Activated naive CD8-positive, alpha-beta T cell treated with anti-CD3 and anti-CD28 coated beads, Interleukin-2, amount 10 ng/mL, durations not matched to agents 7 days and 5 days (primary cell): ENCODE data around the gene UBAC2. TPM values are rescaled to one million over a fixed set of nuclear protein-coding genes. Genes with fewer than 3 reads are reported as not detected.
"Not testable (repeated sequence)": the region's sequence is repeated elsewhere in the genome, so short reads cannot be mapped to it uniquely, and the experiment has no call there.

Experiments used
- ATAC-seq: fragments of 150-1000 bp; cut with Tn5 transposase; one replicate; pipeline ENCODE4 v1.10.0; 2021; ENCODE audit warnings: low read depth, moderate library complexity
- POLR2A ChIA-PET: fragments of 350-600 bp; sonication (Branson Sonifier 250); formaldehyde crosslinking; loops from one replicate; lab custom pipeline; 2021; ENCODE audit warnings: antibody characterized with exemption; lab: Charles Lee
- DNase-seq: peaks from one replicate; pipeline ENCODE4 v3.0.0; 2021
- H3K27ac Mint-ChIP-seq: one replicate; pipeline ENCODE4 v1.8.0; 2022; ENCODE audit warnings: mild to moderate bottlenecking, mixed read lengths
- H3K27me3 Mint-ChIP-seq: one replicate; pipeline ENCODE4 v1.8.0; 2022; ENCODE audit warnings: mild to moderate bottlenecking, moderate library complexity, mixed read lengths
- H3K36me3 Mint-ChIP-seq: one replicate; pipeline ENCODE4 v1.8.0; 2021; ENCODE audit warnings: mild to moderate bottlenecking, mixed read lengths
- H3K4me1 Mint-ChIP-seq: one replicate; pipeline ENCODE4 v1.8.0; 2021; ENCODE audit warnings: mixed read lengths
- H3K4me3 Mint-ChIP-seq: one replicate; pipeline ENCODE4 v1.8.0; 2022; ENCODE audit warnings: mild to moderate bottlenecking, moderate library complexity, mixed read lengths
- H3K9me3 Mint-ChIP-seq: one replicate; pipeline ENCODE4 v1.8.0; 2021; ENCODE audit warnings: mixed read lengths
- total RNA-seq, 2 experiments: library from RNA; stranded (reverse); gene quantifications; one replicate each; pipeline ENCODE4 v1.2.3, GENCODE V29; 2021

Gene UBAC2
- total RNA-seq, 2 experiments from 2014 or later, result 79.1 to 80.8 TPM

GRCh38 chr13:99398071-99398470, 197.4 kb downstream of the UBAC2 start:
- ATAC-seq (no peak), DNase-seq (no peak)
- peaks cover 7% of the 10 kb centered on the region for H3K4me1 Mint-ChIP-seq
- POLR2A ChIA-PET, result interaction anchor here (0.8 kb wide), 1 partner anchor 9 kb away, joined by 3 read pairs; no protein-coding TSS in a partner anchor
- H3K4me3 Mint-ChIP-seq, result no peak overlapping the region
- peak overlapping the region; percentile 42 for H3K27ac Mint-ChIP-seq
- peaks cover 7% of the 10 kb centered on the region for H3K9me3 Mint-ChIP-seq
- peaks cover 8% of the 10 kb centered on the region for H3K36me3 Mint-ChIP-seq
- H3K27me3 Mint-ChIP-seq, result no peaks in the 10 kb centered on the region

DNA sequence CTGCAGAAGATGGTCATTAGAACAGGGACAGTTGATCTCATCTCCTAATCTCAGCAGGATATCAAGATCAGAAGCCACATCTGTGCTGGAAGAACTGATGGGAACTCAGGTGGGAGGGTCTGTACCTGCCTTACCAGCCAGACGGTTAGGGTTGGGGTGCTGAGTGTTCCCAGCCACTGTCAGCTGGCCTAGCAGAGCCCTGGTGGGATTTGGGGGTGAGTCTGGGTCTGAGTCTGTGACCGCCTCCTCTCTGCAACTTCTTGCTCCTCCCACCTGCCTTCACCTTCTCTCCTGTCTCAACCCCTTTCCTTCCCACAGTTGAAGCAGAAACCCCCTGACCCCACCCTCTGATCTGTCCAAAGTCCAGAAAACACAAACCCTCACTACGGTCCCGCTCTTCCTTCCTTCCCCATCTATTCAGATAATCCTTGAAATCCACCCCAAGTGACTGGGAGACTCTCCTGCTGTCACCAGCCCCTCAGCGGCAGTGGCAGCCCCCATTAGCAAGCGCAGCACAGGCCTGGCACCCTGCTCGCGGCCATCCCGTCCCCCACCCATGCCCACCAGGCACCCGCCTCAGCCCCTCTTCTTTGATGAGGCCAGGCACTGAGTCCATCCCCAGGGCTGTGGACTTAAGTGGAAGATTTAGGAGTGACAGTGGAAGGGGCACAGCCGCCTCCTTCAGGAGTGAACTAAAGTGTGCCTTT, 198.4 kb downstream of the UBAC2 start:
- Mint-ChIP-seq H3K4me1 (peaks cover 7% of the 10 kb centered on the region), H3K36me3 (peaks cover 8% of the 10 kb centered on the region), H3K4me3 (no peak overlapping the region), H3K9me3 (peaks cover 7% of the 10 kb centered on the region), H3K27me3 (no peaks in the 10 kb centered on the region), H3K27ac (peak overlapping the region; percentile 69)
- DNase-seq (no peak), ATAC-seq (no peak)
- POLR2A ChIA-PET, result no interaction called here

DNA sequence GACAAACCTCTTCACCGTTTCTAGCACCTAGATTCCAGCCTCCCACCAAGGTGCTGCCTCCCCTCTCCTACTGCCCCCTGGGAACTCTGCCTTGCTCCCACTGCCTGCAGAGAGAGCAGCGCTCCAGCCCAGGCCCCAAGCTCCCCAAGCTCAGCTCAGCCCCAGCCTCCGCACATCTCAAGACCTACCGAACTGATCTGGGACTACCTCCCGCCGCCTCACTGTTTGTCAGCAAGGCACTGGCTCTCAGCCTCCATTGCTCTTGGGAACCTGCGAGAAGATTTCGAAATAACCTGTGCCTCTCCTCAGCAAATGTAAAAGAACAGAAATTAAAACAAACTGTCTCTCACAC, 198.9 kb downstream of the UBAC2 start:
- no peak for DNase-seq
- Mint-ChIP-seq H3K27ac (peak overlapping the region; percentile 54), H3K27me3 (no peaks in the 10 kb centered on the region), H3K4me3 (peak overlapping the region; percentile 37), H3K36me3 (peaks cover 8% of the 10 kb centered on the region), H3K4me1 (peaks cover 6% of the 10 kb centered on the region), H3K9me3 (peaks cover 7% of the 10 kb centered on the region)
- POLR2A ChIA-PET, result no interaction called here
- no peak for ATAC-seq

- POLR2A ChIA-PET, result no interaction called here
- peak; percentile 30 for ATAC-seq
- Mint-ChIP-seq H3K4me1 (peaks cover 7% of the 10 kb centered on the region), H3K4me3 (no peak overlapping the region), H3K9me3 (peaks cover 9% of the 10 kb centered on the region), H3K27me3 (peaks cover 3% of the 10 kb centered on the region), H3K27ac (no peak overlapping the region), H3K36me3 (peaks cover 9% of the 10 kb centered on the region)
- no peak for DNase-seq
These were observed 202.9 kb downstream of the UBAC2 start for GRCh38 chr13:99403458-99403971.

GRCh38 chr13:99404005-99404755, 203.5 kb downstream of the UBAC2 start:
- peak; percentile 7 for ATAC-seq
- peaks cover 5% of the 10 kb centered on the region for H3K4me1 Mint-ChIP-seq
- no peak overlapping the region for H3K27ac Mint-ChIP-seq
- H3K4me3 Mint-ChIP-seq, result no peak overlapping the region
- peaks cover 3% of the 10 kb centered on the region for H3K27me3 Mint-ChIP-seq
- POLR2A ChIA-PET, result no interaction called here
- no peak for DNase-seq
- peaks cover 9% of the 10 kb centered on the region for H3K9me3 Mint-ChIP-seq
- peaks cover 8% of the 10 kb centered on the region for H3K36me3 Mint-ChIP-seq

DNA sequence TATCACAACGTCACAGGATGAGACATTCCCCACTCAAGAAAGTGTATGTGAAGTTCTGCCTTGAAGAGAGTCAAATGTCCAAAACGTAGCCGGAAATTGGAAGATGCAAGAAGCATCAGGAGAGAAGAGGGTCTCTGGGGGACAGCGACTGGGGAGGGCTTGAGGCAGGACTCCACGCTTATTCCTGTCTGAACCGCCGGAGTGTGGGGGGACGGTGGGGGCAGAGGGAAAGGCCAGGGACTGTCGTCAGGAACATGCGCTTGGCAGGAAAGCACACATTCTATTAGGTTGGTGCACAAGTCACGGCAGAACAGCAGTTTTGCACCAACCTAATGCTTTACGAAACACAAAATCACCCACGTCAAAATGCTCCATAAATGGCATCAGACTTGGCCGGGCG, 205.3 kb downstream of the UBAC2 start:
- Mint-ChIP-seq H3K9me3 (peaks cover 10% of the 10 kb centered on the region), H3K4me3 (no peak overlapping the region), H3K36me3 (peaks cover 10% of the 10 kb centered on the region), H3K4me1 (peaks cover 7% of the 10 kb centered on the region), H3K27me3 (peaks cover 3% of the 10 kb centered on the region), H3K27ac (no peak overlapping the region)
- ATAC-seq (no peak), DNase-seq (no peak)
- POLR2A ChIA-PET, result interaction anchor here (1.2 kb wide), 1 partner anchor 18 kb away, joined by 3 read pairs; no protein-coding TSS in a partner anchor

- no peak for ATAC-seq
- Mint-ChIP-seq H3K4me1 (peaks cover 8% of the 10 kb centered on the region), H3K27ac (peak overlapping the region; percentile 2), H3K4me3 (no peak overlapping the region), H3K36me3 (peaks cover 14% of the 10 kb centered on the region), H3K9me3 (peaks cover 12% of the 10 kb centered on the region), H3K27me3 (peaks cover 3% of the 10 kb centered on the region)
- POLR2A ChIA-PET, result no interaction called here
- no peak for DNase-seq
These were observed 206.1 kb downstream of the UBAC2 start for GRCh38 chr13:99406799-99407201.

- no peak for DNase-seq
- Mint-ChIP-seq H3K9me3 (peaks cover 9% of the 10 kb centered on the region), H3K27me3 (peaks cover 3% of the 10 kb centered on the region), H3K36me3 (peaks cover 14% of the 10 kb centered on the region), H3K4me3 (no peak overlapping the region), H3K4me1 (peaks cover 12% of the 10 kb centered on the region), H3K27ac (no peak overlapping the region)
- ATAC-seq, result no peak
- POLR2A ChIA-PET, result no interaction called here
These were observed 207.4 kb downstream of the UBAC2 start for GRCh38 chr13:99407906-99408702.

DNA sequence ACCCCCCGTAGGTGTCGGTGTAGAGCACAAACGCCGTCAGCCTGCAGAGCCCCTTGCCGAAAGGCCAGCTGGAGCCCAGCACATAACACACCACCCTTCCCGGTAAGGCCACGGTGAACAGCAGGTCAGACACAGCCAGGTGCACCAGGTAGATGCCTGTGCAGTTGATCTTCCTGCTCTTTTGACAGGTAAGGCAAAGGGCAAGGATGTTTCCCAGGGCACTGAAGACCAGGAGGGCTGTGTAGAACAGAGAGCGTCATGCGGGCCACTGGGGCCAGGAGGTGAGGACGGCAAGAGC, 208.0 kb downstream of the UBAC2 start:
- Mint-ChIP-seq H3K27ac (no peak overlapping the region), H3K9me3 (peaks cover 9% of the 10 kb centered on the region), H3K4me3 (no peak overlapping the region), H3K36me3 (peaks cover 14% of the 10 kb centered on the region), H3K4me1 (peaks cover 12% of the 10 kb centered on the region), H3K27me3 (peaks cover 3% of the 10 kb centered on the region)
- no peak for DNase-seq
- ATAC-seq, result no peak
- POLR2A ChIA-PET, result no interaction called here

- H3K9me3 Mint-ChIP-seq, H3K27me3 Mint-ChIP-seq, H3K4me3 Mint-ChIP-seq, ATAC-seq, DNase-seq, POLR2A ChIA-PET: not testable (repeated sequence)
- Mint-ChIP-seq H3K27ac (peak overlapping the region; percentile 21), H3K36me3 (peaks cover 14% of the 10 kb centered on the region), H3K4me1 (peaks cover 12% of the 10 kb centered on the region)
These were observed 208.9 kb downstream of the UBAC2 start for GRCh38 chr13:99409461-99410083.

GRCh38 chr13:99410646-99411475, 210.2 kb downstream of the UBAC2 start:
- DNase-seq, H3K4me3 Mint-ChIP-seq, H3K9me3 Mint-ChIP-seq, ATAC-seq, H3K27me3 Mint-ChIP-seq, H3K27ac Mint-ChIP-seq: not testable (repeated sequence)
- POLR2A ChIA-PET, result interaction anchor here (1.2 kb wide), 1 partner anchor 9 kb away, joined by 3 read pairs; no protein-coding TSS in a partner anchor
- Mint-ChIP-seq H3K36me3 (peaks cover 14% of the 10 kb centered on the region), H3K4me1 (peaks cover 14% of the 10 kb centered on the region)

DNA sequence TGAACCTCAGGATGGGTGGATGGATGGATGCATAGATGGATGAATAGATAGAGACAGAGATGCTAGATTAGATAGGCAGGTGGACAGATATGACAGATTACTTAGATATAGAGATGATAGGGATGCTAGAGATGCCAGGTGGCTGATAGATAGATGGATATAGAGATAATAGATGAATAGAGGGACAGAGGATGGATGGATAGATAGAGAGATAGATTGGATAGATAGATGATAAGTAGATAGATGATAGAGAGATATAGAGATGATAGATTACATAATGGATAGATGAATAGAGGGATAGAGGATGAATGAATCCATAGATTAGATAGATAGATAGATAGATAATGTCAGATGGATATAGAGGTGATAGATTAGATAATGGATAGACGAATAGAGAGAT, 212.2 kb downstream of the UBAC2 start:
- H3K27me3 Mint-ChIP-seq, result no peaks in the 10 kb centered on the region
- H3K36me3 Mint-ChIP-seq, result peaks cover 11% of the 10 kb centered on the region
- peaks cover 7% of the 10 kb centered on the region for H3K9me3 Mint-ChIP-seq
- peaks cover 27% of the 10 kb centered on the region for H3K4me1 Mint-ChIP-seq
- H3K4me3 Mint-ChIP-seq, result no peak overlapping the region
- H3K27ac Mint-ChIP-seq, result no peak overlapping the region
- ATAC-seq (no peak), DNase-seq (no peak)
- POLR2A ChIA-PET, result interaction anchor here (1.0 to 1.9 kb wide), 2 partner anchors 12 to 30 kb away, joined by 5 to 10 read pairs; no protein-coding TSS in a partner anchor
